ENCODE results near the gene TRPV4. TPM values are rescaled to one million over a fixed set of nuclear protein-coding genes. Genes with fewer than 3 reads are reported as not detected.

Gene TRPV4
- total and polyA plus RNA-seq, 7 donors = 0.03 to 0.11 (median 0.07) TPM; not detected in 1

- H3K9me3 ChIP-seq = no peaks in the 10 kb centered on the region
- TF ChIP-seq CTCF (IDR thresholded peaks at IDR 0.05) = no peak
- H3K27ac ChIP-seq = no peak overlapping the region
- 37 to 46% (median 42%) methylated on average over 7 of the region's 7 CpGs for WGBS, 3 donors
- peaks cover 0 to 6% of the 10 kb centered on the region in 2 donors for H3K36me3 ChIP-seq (ENCODE audit: insufficient read depth in 1 of 2, low read depth in 1 of 2)
- peaks cover 4% of the 10 kb centered on the region for H3K4me1 ChIP-seq
- no peak for ATAC-seq
- no peak for DNase-seq
- intact Hi-C loops (cut with DNase I) = no loop called here
- no peaks in the 10 kb centered on the region for H3K27me3 ChIP-seq (ENCODE audit: insufficient read depth in 3 of 3, low read length in 2 of 3)
- no peak overlapping the region for H3K4me3 ChIP-seq
Observed at GRCh38 chr12:109847142-109847735, 14.0 kb upstream of the TRPV4 start.

- no peak for TF ChIP-seq CTCF (IDR thresholded peaks at IDR 0.05)
- H3K36me3 ChIP-seq (ENCODE audit: insufficient read depth in 1 of 2, low read depth in 1 of 2) = no peaks in the 10 kb centered on the region
- no peak overlapping the region for H3K27ac ChIP-seq
- DNase-seq (no peak), ATAC-seq (no peak)
- no peaks in the 10 kb centered on the region for H3K27me3 ChIP-seq (ENCODE audit: insufficient read depth in 3 of 3, low read length in 2 of 3)
- H3K9me3 ChIP-seq = no peaks in the 10 kb centered on the region
- intact Hi-C loops (cut with DNase I) = loop anchor here (1.0 to 2.0 kb wide), 2 partner anchors 41 kb away; no protein-coding TSS in a partner anchor
- WGBS, 3 donors = 85 to 87% (median 86%) methylated on average over 7 of the region's 7 CpGs
- peaks cover 4% of the 10 kb centered on the region for H3K4me1 ChIP-seq
- peak overlapping the region; percentile 30 for H3K4me3 ChIP-seq
Observed at GRCh38 chr12:109845824-109846205, 12.6 kb upstream of the TRPV4 start.

GRCh38 chr12:109844983-109845823, 12.0 kb upstream of the TRPV4 start:
- WGBS, 3 donors = 11 to 13% (median 13%) methylated on average over 30 of the region's 30 CpGs
- Histone ChIP-seq H3K27me3 (ENCODE audit: insufficient read depth in 3 of 3, low read length in 2 of 3) (no peaks in the 10 kb centered on the region), H3K27ac (no peak overlapping the region), H3K9me3 (no peaks in the 10 kb centered on the region), H3K36me3 (ENCODE audit: insufficient read depth in 1 of 2, low read depth in 1 of 2) (no peaks in the 10 kb centered on the region), H3K4me1 (peaks cover 4% of the 10 kb centered on the region), H3K4me3 (peak overlapping the region; percentile 30)
- ATAC-seq = peak; percentile 92 to 99 (median 95)
- peak; percentile 86 to 91 for DNase-seq
- peak; percentile 94 for TF ChIP-seq CTCF (IDR thresholded peaks at IDR 0.05)
- intact Hi-C loops (cut with DNase I) = loop anchor here (1.0 to 2.0 kb wide), 2 partner anchors 40 kb away; no protein-coding TSS in a partner anchor

GRCh38 chr12:109844091-109844490, 10.9 kb upstream of the TRPV4 start:
- DNase-seq = no peak
- no peak for TF ChIP-seq CTCF (IDR thresholded peaks at IDR 0.05)
- H3K27me3 ChIP-seq (ENCODE audit: insufficient read depth in 3 of 3, low read length in 2 of 3) = no peaks in the 10 kb centered on the region
- no peaks in the 10 kb centered on the region for H3K36me3 ChIP-seq (ENCODE audit: insufficient read depth in 1 of 2, low read depth in 1 of 2)
- no peaks in the 10 kb centered on the region for H3K9me3 ChIP-seq
- no peak overlapping the region for H3K27ac ChIP-seq
- no peak for ATAC-seq
- 87 to 90% (median 88%) methylated on average over 5 of the region's 5 CpGs for WGBS, 3 donors
- H3K4me3 ChIP-seq = no peak overlapping the region
- intact Hi-C loops (cut with DNase I) = loop anchor here in 1 of 2 donors (2.0 kb wide), 1 partner anchor 39 kb away; no protein-coding TSS in a partner anchor
- peaks cover 4% of the 10 kb centered on the region for H3K4me1 ChIP-seq
